ENCODE data around the gene USP2.

DNA sequence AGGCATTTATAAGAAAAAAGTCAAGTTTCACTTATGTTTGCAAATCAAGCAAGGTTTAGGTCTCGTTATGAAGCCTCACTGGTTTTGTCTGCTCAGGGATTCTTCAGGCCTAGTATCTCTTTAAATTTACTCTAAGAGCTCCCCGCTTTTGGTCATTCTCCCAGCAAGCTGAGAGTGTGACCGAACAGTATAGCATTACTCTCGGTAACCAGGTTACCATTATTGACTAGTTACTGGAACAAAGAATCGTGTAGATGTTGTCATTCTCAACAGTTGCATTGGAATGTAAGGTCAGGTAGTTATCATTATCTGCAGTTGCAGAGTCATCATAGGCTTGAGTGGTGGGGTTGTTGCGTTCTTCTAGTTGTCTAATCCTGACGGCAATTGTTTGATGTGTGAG is 9.8 kb upstream of the USP2 start:
- no peak for TF ChIP-seq TAF1 (IDR thresholded peaks at IDR 0.05; ENCODE audit: low read depth, low read length)
- no peak for TF ChIP-seq POLR2A (IDR thresholded peaks at IDR 0.05; ENCODE audit: low read depth, low read length)

All from GM12891 (cell line).